ENCODE results near the gene GPR37L1.
"Not testable (repeated sequence)": the region's sequence is repeated elsewhere in the genome, so short reads cannot be mapped to it uniquely, and the experiment has no call there.

Gene GPR37L1

DNA sequence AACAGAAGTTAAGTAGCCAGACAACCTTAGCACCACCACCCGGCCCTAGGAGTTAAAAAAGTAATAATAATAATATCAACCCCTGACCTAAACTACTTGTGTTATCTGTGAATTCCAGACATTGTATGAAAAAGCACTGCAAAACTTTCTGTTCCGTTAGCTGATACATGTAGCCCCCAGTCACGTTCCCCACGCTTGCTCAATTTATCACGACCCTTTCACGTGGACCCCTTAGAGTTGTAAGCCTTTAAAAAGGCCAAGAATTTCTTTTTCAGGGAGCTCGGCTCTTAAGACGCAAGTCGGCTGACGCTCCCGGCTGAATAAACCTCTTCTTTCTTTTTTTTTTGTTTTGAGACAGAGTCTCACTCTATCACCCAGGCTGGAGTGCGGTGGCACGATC lies 44.3 kb downstream of the GPR37L1 start:
- in situ Hi-C loops (cut with HindIII; ENCODE audit: low sequenced_read_pairs) = not testable (repeated sequence)

DNA sequence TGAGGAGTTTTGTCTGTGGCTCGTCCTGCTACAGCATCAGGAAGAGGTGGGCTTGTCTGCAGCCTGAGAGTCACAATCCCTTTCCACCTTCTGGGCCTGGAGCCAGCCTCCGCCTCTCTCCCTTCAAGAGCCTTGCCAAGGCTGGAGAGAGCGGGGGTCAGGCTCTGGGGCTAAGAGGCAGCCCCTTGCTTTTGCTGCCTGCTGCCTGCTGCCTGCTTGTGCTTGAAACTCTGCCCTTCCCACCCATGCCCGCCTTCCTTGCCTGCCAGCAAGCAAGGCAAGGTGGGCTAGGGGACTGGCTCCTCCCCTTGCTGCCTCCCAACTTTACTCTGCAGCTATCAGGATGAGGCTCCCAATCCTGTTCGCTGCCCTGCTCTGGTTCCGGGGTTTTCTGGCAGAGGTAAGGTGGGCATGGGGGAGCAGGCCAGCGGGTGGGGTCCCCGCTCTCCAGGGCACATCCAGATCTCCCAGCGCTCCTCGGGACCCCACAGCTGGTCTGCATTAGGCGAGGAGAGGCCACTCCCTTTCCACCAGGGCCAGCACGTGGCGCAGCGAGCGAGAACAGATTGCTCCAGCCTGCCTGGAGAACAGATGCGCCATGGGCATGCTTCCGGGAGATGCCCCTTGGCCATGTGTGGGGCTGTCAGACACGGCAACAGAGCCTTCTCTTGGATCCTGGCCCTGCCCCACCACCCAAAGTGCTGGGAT lies 45.1 kb downstream of the GPR37L1 start:
- in situ Hi-C loops (cut with HindIII; ENCODE audit: low sequenced_read_pairs) = no loop called here

DNA sequence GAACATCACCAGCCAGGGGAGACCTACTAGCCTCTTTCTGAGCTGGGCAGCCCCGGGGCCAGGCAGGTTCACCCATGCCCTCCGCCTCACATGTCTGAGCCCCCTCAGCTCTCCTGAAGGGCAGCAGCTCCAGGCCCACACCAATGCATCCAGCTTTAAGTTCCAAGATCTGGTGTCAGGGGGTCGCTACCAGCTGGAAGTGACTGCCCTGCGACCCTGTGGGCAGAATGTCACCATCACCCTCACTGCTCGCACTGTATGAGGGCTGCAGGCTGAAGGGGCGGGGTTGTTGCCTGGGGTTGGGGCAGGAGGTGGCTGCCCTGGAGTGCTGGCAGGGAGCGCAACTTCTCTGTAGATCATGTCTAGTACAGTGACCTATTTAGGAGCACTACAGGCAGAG lies 46.1 kb downstream of the GPR37L1 start:
- in situ Hi-C loops (cut with HindIII; ENCODE audit: low sequenced_read_pairs) = no loop called here

DNA sequence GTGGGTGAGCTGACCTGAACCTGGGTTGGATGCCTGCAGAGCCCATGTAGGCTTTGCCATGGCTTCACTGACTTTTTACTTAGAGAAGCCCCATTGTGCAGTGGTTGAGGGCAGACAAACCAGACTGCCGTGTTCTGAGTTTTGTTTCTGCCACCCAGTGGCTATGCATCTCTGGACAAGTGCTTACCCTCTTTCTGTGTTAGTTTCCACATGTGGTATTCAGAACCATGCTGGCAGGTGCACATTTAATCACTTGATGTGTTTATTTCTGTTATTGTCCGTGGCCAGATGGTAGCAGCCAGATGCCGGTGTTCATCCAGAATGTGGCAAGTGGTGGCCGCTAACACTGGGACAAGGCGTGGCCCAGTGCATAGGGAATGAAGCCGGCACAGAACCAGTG lies 48.0 kb downstream of the GPR37L1 start:
- in situ Hi-C loops (cut with HindIII; ENCODE audit: low sequenced_read_pairs) = no loop called here

DNA sequence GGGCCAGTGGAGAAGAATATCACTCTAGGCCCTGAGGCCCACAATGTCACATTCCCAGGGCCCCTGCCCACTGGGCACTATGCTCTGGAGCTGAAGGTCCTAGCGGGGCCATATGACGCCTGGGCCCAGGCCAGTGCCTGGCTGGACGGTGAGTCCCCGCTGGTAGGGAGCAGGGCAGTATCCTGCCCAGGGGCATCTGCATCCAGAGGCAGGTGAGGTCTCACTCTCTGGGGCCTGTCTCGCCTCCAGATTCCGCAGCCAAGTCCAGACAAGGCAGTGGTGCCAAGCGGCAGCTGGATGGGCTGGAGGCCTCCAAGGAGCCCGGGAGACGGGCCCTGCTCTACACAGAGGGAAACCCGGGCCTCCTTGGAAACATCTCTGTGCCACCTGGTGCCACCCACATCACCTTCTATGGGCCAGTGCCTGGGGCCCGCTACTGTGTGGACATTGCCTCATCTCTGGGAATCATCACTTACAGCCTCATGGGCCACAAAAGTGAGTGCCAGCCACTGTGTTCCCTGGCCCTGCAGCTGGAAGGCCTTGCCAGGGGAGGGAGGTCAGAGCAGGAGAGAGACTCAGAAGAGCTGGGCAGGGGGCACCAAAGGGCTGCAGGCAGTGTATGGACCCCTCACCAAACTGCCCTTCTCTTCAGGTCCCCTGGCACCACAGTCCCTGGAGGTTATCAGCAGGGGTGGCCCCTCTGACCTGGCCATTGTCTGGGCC lies 48.7 kb downstream of the GPR37L1 start:
- in situ Hi-C loops (cut with HindIII; ENCODE audit: low sequenced_read_pairs) = no loop called here

DNA sequence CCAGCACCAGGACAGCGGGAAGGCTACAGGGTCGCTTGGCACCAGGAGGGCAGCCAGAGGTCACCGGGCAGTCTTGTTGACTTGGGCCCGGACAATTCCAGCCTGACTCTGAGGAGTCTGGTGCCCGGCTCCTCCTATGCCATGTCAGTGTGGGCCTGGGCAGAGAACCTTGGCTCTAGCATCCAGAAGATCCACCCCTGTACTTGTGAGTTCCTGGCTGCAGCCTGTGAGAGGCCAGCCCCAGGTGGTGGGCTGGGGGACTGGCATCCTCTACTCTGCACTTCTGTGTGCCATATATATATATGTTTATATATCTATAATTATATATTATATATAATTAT lies 49.3 kb downstream of the GPR37L1 start:
- in situ Hi-C loops (cut with HindIII; ENCODE audit: low sequenced_read_pairs) = no loop called here

DNA sequence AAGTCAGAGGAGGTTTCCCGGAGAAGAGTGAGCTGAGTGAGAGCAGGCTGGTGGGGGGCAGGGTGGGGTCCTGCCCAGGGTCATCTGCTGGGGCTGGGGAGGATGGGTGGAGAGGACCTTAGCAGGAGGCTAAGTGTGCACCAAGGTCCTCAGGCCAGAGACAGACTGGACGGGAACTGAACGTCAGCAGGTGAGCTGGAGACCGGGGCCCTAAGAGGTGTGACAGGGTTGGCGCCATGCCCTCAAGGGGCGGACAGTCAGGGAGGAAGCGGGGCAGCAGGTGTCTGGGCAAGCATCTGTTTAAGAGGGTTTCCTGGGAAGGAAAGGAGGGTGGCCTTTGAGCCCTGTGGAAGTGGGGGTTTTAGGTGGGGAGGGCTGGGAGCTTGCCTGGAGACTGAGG lies 51.3 kb downstream of the GPR37L1 start:
- in situ Hi-C loops (cut with HindIII; ENCODE audit: low sequenced_read_pairs) = no loop called here

DNA sequence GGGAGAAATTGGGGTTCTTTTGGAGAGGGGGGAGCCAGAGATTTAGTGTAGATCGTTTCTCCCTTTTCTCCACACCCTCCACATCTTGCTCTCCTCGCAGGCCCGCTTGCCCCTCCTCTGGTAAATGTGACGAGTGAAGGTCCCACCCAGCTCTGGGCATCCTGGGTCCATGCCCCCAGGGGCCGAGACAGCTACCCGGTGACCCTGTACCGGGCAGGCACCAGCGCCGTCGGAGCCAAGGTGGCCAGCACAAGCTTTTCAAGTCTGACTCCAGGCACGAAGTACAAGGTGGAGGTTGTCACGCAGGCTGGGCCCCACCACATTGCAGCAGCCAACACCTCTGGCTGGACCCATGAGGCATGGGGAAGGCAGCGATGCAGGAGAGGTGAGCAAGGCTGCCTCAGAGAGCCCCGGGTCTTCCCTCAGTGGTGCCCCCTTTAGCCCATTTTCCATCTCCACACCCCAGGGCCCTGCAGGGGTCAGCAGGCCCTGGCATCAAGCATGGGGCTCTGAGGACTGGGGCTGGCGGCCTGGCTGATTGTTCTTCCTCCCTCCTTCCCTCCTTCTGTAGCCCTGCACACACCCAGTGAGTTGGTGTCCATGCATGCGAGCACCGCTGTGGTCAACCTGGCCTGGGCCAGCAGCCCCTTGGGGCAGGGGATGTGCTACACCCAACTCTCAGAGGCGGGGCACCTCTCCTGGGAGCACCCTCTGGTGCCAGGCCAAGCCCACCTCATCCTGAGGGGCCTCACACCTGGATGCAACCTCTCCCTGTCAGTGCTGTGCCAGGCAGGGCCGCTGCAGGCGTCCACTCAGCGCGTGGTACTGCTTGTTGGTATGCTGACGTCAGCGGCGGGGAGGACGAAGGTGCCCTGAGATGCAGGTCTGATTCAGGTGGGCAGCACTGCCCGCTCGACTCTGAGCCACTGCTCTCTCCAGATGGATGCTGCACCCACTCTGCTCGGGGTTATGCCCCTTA lies 54.5 kb downstream of the GPR37L1 start:
- in situ Hi-C loops (cut with HindIII; ENCODE audit: low sequenced_read_pairs) = no loop called here

DNA sequence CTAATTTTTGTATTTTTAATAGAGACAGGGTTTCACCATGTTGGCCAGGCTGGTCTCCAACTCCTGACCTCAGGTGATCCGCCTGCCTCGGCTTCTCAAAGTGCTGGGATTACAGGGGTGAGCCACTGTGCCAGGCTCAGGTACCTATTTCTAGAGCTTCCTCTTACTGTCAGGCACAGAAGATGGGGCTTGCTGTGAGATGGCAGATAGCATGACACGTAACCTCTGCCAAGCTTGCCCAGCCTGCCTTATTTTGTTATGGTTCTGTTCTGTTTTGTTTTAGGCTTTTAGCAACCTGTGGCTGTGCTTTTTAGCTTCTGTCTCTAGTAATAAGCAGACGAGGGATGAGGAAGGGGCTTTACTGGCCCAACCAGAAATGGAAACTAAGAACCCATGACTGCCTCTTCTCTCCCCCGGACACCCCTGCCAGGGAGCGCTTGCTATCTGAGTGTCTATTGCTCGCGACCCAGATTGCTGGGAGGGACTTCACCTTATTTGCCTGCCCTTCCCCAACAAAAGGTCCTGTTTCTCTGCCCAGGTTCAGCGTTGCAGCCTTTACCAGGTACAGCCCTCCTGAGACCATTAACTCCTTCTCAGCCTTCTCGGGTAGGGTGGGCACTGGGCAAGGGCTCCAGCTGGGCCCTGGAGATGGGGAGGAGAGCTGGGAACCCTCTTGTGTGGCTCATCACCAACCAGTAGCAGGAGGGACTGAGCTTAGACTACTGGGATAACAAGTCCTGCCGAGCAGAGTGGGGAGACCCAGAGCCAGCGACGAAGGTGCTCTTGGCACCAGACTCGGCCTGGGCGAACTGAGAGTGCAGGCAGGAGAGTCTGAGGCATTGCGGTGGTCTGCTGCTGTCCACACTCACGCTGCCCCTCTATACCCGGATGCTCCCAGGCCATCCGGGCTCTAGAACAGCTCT lies 57.4 kb downstream of the GPR37L1 start:
- in situ Hi-C loops (cut with HindIII; ENCODE audit: low sequenced_read_pairs) = no loop called here

DNA sequence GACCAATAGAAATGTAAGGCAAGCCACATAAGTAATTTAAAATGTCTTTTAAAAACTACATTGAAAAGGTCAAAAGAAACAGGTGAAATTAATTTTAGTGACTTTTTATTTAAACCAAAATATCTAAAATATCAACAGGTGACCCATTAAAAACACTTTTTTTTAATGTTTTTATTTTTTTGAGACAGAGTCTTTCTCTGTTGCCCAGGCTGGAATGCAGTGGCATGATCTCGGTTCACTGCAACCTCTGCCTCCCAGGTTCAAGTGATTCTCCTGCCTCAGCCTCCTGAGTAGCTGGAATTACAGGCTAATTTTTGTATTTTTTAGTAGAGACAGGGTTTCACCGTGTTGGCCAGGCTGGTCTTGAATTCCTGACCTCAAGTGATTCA lies 58.0 kb downstream of the GPR37L1 start:
- in situ Hi-C loops (cut with HindIII; ENCODE audit: low sequenced_read_pairs) = not testable (repeated sequence)

DNA sequence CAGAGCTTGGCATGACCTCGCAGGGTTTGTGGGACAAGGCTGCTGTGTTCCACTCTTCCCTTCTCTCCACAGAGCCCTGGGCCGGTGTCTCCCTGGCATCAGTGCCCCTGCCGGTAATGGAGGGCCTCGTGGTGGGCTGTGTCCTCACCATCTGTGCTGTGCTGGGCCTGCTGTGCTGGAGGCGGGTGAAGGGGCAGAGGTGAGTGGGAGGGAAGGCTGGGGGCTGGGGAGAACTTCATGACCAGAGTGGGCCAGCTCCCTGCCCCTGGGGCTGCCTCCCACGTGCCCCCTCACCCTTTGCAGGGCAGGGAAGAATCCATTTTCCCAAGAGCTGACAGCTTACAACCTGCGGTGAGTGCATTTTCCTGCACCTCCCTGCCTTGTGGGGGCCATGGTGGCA lies 58.9 kb downstream of the GPR37L1 start:
- in situ Hi-C loops (cut with HindIII; ENCODE audit: low sequenced_read_pairs) = no loop called here

DNA sequence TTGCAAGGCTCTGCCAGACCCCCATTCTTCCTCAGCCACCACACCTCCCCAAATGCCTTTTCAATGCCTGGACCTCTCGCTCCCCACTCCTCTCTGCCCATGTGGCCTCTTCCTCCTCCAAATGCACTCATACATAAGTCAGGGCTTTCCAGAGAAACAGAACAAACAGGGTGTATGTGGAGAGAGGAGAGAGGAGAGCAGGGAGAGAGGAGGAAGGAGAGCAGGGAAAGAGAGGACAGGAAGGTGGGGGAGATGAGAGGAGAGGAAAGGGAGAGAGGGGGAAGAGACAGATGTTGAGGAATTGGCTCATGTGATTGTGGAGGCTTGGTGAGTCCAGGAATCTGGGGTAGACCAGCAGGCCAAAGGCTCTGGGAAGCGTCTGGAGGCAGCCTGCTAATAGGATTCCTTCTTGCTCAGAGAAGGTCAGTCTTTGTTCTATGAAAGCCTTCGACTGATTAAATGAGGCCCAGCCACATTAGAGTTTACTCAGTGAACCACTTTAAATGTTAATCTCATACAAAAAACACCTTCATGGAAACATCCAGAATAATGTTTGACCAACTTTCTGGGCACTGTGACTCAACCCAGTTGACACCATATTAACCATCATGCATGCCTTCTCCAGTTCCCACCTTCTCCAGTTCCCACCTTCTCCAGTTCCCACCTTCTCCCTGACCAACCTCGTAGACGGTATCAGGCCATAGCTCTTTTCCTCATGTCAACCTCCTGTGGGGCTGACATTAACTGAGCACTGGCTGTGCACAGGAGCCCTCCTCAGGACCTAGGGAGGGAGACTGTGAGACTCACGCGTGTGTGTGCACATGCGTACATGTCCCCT lies 59.5 kb downstream of the GPR37L1 start:
- in situ Hi-C loops (cut with HindIII; ENCODE audit: low sequenced_read_pairs) = no loop called here
